Measurements from ENCODE around the gene S100A14. TPM values are rescaled to one million over a fixed set of nuclear protein-coding genes. Genes with fewer than 3 reads are reported as not detected.

S100A14 gene
- total RNA-seq, 1 experiment from 2014 or later = not detected

DNA sequence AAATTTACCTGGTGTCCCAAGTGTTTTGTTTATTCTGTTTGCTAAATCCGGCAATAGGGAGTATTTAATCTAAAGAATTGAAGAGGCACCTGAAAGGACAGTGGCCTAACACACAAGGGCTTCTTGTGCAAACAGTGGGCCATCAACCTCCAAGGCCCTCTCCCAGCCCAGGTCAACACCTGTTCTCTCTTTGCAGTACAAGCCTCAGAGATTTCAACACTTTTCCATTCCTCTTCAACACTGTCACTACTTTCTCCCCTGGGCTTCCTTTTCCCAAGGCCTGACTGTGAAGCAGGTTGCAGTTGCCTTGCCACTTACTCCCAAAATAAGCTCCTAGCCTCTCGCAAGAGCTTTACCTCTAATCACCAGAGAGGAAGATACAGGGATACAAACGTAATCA, 39.2 kb upstream of the S100A14 start:
- Histone ChIP-seq H3K4me3 (ENCODE audit: low read length) (no peak overlapping the region), H3K4me2 (ENCODE audit: low read depth, low read length, poor library complexity, severe bottlenecking) (no peak overlapping the region), H3K27ac (ENCODE audit: low read length) (no peak overlapping the region), H3K36me3 (ENCODE audit: insufficient read depth, low read length) (no peaks in the 10 kb centered on the region), H3K9me2 (replicated peaks; ENCODE audit: insufficient read depth, low read length) (no peaks in the 10 kb centered on the region), H2AFZ (ENCODE audit: low read length) (no peak overlapping the region), H4K20me1 (ENCODE audit: insufficient read depth, low read depth, low read length) (peaks cover 4% of the 10 kb centered on the region; the same call in 1 of the 2 replicates), H3K9me3 (ENCODE audit: low read length) (no peaks in the 10 kb centered on the region), H3K27me3 (ENCODE audit: low read length) (no peaks in the 10 kb centered on the region), H3K4me1 (ENCODE audit: low read length) (peaks cover 17% of the 10 kb centered on the region), H3K9ac (ENCODE audit: low read length) (no peak overlapping the region), H3K79me2 (ENCODE audit: low read length) (peaks cover 13% of the 10 kb centered on the region)
- no peak for DNase-seq

DNA sequence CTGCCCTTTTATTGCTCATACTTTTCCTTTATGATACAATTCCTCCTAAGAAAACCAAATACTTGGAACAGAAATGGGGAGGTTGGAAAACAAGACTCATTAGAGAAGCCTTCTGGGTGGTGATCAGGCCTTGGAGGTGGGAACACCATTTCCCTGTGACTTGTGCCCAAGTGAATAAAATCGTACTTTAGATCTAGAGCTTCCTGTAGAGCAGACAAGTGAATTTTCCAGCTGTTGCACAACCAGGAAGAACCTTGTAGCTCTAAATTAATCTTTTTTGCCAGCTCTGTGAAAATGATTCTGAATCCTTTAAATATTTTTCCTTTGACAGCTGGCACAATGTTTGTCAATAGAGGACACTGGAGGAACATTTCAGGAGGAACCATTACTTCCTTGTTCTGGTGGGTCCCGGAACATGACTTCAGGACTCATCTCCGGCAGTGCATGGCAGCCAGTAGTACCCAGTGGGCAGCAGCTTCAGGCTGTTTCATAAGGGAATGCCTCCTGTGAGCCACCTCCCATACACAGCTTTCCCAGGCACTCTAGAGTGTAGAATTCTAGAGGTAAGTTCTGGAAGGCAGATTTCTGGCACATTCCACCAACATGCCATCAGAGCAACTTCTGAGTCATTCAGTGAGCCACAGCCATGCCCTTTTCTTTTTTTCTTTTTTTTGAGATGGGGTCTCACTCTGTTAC, 36.8 kb upstream of the S100A14 start:
- Histone ChIP-seq H3K9me3 (ENCODE audit: low read length) (no peaks in the 10 kb centered on the region), H3K27me3 (ENCODE audit: low read length) (no peaks in the 10 kb centered on the region), H3K27ac (ENCODE audit: low read length) (no peak overlapping the region), H3K79me2 (ENCODE audit: low read length) (no peaks in the 10 kb centered on the region), H3K9me2 (replicated peaks; ENCODE audit: insufficient read depth, low read length) (no peaks in the 10 kb centered on the region), H2AFZ (ENCODE audit: low read length) (no peak overlapping the region), H3K4me2 (ENCODE audit: low read depth, low read length, poor library complexity, severe bottlenecking) (no peak overlapping the region), H3K36me3 (ENCODE audit: insufficient read depth, low read length) (no peaks in the 10 kb centered on the region), H3K4me1 (ENCODE audit: low read length) (peaks cover 3% of the 10 kb centered on the region), H4K20me1 (ENCODE audit: insufficient read depth, low read depth, low read length) (no peaks in the 10 kb centered on the region), H3K4me3 (ENCODE audit: low read length) (no peak overlapping the region), H3K9ac (ENCODE audit: low read length) (no peak overlapping the region)
- no peak for DNase-seq

DNA sequence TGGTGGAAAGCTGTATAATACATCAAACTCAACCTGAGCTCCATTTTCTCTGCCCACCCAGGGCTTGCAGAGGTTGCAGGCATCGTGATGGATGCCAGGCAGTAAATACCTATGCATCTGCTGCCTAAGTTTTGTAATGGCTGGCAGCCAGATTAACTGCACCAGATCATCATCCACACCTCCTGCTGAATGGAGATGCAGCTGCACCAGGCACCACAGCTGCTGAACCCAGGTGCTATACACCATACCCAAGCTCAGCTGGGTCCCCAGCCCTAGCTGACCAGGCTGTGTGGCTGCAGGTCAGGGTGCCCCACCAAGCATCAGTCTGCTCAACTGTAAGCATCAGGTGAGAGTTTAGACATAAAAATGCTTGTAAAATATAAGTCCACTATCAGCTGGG, 35.6 kb upstream of the S100A14 start:
- no peaks in the 10 kb centered on the region for H3K36me3 ChIP-seq (ENCODE audit: insufficient read depth, low read length)
- H3K4me1 ChIP-seq (ENCODE audit: low read length) = no peaks in the 10 kb centered on the region
- H3K79me2 ChIP-seq (ENCODE audit: low read length) = no peaks in the 10 kb centered on the region
- H3K27ac ChIP-seq (ENCODE audit: low read length) = no peak overlapping the region
- H3K9me3 ChIP-seq (ENCODE audit: low read length) = no peaks in the 10 kb centered on the region
- no peak for DNase-seq
- H3K9ac ChIP-seq (ENCODE audit: low read length) = no peak overlapping the region
- H3K27me3 ChIP-seq (ENCODE audit: low read length) = no peaks in the 10 kb centered on the region
- no peak overlapping the region for H3K4me2 ChIP-seq (ENCODE audit: low read depth, low read length, poor library complexity, severe bottlenecking)
- H4K20me1 ChIP-seq (ENCODE audit: insufficient read depth, low read depth, low read length) = no peaks in the 10 kb centered on the region
- H3K4me3 ChIP-seq (ENCODE audit: low read length) = no peak overlapping the region
- H3K9me2 ChIP-seq (replicated peaks; ENCODE audit: insufficient read depth, low read length) = no peaks in the 10 kb centered on the region
- H2AFZ ChIP-seq (ENCODE audit: low read length) = no peak overlapping the region

DNA sequence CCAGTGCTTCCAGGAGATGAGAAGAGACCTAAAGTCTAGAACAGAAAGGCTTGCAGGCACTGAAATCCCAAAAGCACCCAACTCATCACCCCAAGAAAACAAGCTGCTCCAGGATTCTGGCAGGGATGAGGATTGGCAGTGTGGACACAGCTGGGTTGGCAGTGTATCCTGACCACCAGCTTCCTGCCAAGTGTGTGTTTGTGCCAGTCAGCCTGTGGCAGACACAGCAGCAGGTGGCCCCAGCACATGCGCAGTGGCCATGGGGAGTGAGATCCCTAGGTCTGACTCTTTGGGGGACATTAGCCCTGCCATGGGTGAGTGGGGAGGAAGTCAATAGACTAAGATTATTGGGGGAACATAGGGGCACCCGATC, 33.7 kb upstream of the S100A14 start:
- Histone ChIP-seq H3K4me1 (ENCODE audit: low read length) (no peaks in the 10 kb centered on the region), H3K36me3 (ENCODE audit: insufficient read depth, low read length) (peaks cover 9% of the 10 kb centered on the region; the same call in 1 of the 2 replicates), H4K20me1 (ENCODE audit: insufficient read depth, low read depth, low read length) (no peaks in the 10 kb centered on the region), H3K27me3 (ENCODE audit: low read length) (no peaks in the 10 kb centered on the region), H3K79me2 (ENCODE audit: low read length) (no peaks in the 10 kb centered on the region), H3K4me3 (ENCODE audit: low read length) (no peak overlapping the region), H3K27ac (ENCODE audit: low read length) (no peak overlapping the region), H3K4me2 (ENCODE audit: low read depth, low read length, poor library complexity, severe bottlenecking) (no peak overlapping the region), H2AFZ (ENCODE audit: low read length) (no peak overlapping the region), H3K9me3 (ENCODE audit: low read length) (no peaks in the 10 kb centered on the region), H3K9ac (ENCODE audit: low read length) (no peak overlapping the region), H3K9me2 (replicated peaks; ENCODE audit: insufficient read depth, low read length) (no peaks in the 10 kb centered on the region)
- no peak for DNase-seq

DNA sequence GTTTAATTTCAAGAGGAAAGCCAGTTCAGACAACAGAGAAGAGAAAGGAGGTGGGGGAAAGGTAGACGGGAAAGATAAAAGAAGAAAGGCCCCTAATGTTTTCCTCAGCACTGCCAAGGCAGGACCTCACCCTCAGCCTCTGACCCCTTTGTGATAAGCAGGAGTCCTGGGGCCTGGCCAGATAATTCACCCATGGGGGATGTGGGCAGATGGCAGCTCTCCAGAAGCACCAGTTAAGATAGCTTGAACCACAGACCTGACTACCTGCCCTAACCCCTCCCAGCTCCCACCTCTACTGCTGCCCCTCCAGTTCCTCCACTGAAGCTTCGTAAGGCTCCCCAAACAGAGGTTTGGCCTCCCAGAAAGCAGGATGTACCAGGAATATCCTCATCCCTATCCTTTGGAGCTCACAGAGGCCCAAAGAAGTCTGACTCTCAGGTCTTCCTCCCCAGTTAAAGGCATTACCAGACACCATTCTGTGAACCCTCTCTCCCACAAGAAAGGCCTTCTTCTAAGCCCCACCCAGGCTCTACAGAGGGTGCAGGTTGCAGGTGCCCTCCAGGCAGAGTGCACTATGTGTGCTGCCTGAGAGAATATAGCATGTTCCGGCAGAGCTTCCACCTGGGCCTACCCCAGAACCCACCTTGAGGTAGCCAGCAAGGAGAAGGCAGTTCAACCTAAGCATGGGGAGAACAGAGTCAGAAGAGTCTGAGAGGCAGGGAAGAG, 33.2 kb upstream of the S100A14 start:
- no peak overlapping the region for H3K9ac ChIP-seq (ENCODE audit: low read length)

DNA sequence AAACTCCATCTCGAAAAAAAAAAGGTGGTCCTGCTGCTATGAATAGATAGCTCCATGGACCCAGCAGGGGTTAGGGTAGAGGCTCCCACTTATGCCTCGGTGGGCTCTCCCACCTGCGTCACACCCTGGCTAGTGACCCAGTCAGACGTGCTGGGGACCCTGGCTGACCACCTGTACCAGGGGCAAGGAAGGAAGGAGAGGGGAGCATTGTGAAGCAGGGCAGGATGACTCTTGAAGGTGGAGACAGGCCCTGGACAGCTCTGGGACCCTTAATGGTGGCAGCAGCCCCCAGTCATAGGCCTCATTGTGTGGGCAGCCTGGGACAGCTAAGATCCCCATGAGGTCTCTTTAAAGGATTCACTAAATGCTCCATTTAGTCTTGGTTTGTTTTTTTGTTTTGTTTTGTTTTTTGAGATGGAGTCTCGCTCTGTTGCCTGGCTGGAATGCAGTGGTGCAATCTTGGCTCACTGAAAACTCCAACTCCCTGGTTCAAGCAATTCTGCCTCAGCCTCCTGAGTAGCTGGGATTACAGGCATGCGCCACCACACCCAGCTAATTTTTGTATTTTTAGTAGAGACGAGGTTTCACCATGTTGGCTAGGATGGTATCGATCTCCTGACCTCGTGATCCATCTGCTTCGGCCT, 32.0 kb upstream of the S100A14 start:
- no peak overlapping the region for H3K9ac ChIP-seq (ENCODE audit: low read length)
- no peaks in the 10 kb centered on the region for H3K4me1 ChIP-seq (ENCODE audit: low read length)
- no peaks in the 10 kb centered on the region for H4K20me1 ChIP-seq (ENCODE audit: insufficient read depth, low read depth, low read length)
- H3K9me2 ChIP-seq (replicated peaks; ENCODE audit: insufficient read depth, low read length) = no peaks in the 10 kb centered on the region
- peaks cover 26% of the 10 kb centered on the region for H3K36me3 ChIP-seq (ENCODE audit: insufficient read depth, low read length)
- no peak overlapping the region for H3K4me2 ChIP-seq (ENCODE audit: low read depth, low read length, poor library complexity, severe bottlenecking)
- no peak overlapping the region for H3K4me3 ChIP-seq (ENCODE audit: low read length)
- no peaks in the 10 kb centered on the region for H3K9me3 ChIP-seq (ENCODE audit: low read length)
- no peaks in the 10 kb centered on the region for H3K27me3 ChIP-seq (ENCODE audit: low read length)
- H2AFZ ChIP-seq (ENCODE audit: low read length) = no peak overlapping the region
- DNase-seq = no peak
- H3K27ac ChIP-seq (ENCODE audit: low read length) = no peak overlapping the region
- no peaks in the 10 kb centered on the region for H3K79me2 ChIP-seq (ENCODE audit: low read length)

More for the DNA sequence above, 33.2 kb upstream of the S100A14 start:
- Histone ChIP-seq H2AFZ (ENCODE audit: low read length) (no peak overlapping the region), H3K9me3 (ENCODE audit: low read length) (no peaks in the 10 kb centered on the region), H3K4me3 (ENCODE audit: low read length) (no peak overlapping the region), H3K4me1 (ENCODE audit: low read length) (no peaks in the 10 kb centered on the region), H3K9me2 (replicated peaks; ENCODE audit: insufficient read depth, low read length) (no peaks in the 10 kb centered on the region), H3K27ac (ENCODE audit: low read length) (no peak overlapping the region), H3K4me2 (ENCODE audit: low read depth, low read length, poor library complexity, severe bottlenecking) (no peak overlapping the region), H4K20me1 (ENCODE audit: insufficient read depth, low read depth, low read length) (no peaks in the 10 kb centered on the region), H3K27me3 (ENCODE audit: low read length) (no peaks in the 10 kb centered on the region), H3K79me2 (ENCODE audit: low read length) (no peaks in the 10 kb centered on the region), H3K36me3 (ENCODE audit: insufficient read depth, low read length) (peaks cover 15% of the 10 kb centered on the region; the same call in 1 of the 2 replicates)
- no peak for DNase-seq

DNA sequence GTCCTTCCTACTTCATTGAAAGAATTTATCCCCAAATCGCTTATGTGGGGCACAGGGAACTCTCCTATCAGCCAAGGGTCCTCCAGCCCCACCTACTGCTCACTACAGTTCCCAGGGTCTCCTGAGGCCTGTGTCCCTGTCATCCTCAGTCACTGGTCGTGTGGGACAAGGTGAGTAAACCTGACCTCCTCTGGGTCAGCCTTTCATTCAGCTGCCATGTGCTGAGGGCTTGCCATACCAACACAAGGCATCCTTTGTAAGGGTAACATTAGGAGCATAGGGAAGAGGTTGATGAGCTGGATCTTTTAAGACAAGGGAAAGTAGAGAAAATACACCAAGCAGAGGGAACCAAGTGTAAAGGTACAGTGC, 31.2 kb upstream of the S100A14 start:
- Histone ChIP-seq H3K36me3 (ENCODE audit: insufficient read depth, low read length) (peaks cover 34% of the 10 kb centered on the region), H3K9me3 (ENCODE audit: low read length) (no peaks in the 10 kb centered on the region), H3K79me2 (ENCODE audit: low read length) (no peaks in the 10 kb centered on the region), H4K20me1 (ENCODE audit: insufficient read depth, low read depth, low read length) (no peaks in the 10 kb centered on the region), H3K4me1 (ENCODE audit: low read length) (no peaks in the 10 kb centered on the region), H3K9me2 (replicated peaks; ENCODE audit: insufficient read depth, low read length) (no peaks in the 10 kb centered on the region), H3K4me2 (ENCODE audit: low read depth, low read length, poor library complexity, severe bottlenecking) (no peak overlapping the region), H3K4me3 (ENCODE audit: low read length) (no peak overlapping the region), H3K27me3 (ENCODE audit: low read length) (no peaks in the 10 kb centered on the region), H2AFZ (ENCODE audit: low read length) (no peak overlapping the region), H3K9ac (ENCODE audit: low read length) (no peak overlapping the region), H3K27ac (ENCODE audit: low read length) (no peak overlapping the region)
- no peak for DNase-seq

DNA sequence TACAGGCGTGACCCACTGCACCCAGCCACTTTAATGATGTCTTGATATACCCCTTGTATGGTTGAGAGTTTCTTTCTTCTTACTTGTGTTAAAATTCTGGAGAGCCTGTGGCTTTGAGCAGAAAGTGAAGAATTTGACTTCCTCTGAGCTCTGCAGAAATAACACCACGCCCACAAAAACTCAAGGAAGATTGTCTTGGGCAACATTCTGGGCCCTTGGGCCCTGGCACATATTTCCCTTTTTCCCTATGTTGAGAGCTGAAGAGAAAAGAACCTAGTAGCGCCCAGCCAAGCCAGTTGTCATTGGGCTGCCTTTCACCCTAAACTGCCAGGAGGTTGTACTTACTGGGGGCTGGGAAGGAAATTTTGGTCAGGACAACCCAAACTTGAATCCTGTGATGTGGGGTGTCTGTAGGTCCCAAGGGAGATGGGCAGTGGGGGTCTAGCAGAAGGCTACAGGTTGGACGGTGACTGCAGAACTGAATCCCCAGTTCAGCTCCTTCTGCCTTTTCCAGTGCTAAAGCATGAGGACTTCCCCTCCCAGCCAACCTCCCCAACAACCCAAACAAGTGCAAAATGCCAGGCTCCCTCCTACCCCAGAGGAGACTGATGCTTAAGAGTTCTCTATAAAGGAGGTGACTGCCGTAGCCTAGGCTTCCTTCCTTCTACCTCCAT, 30.7 kb upstream of the S100A14 start:
- H3K4me2 ChIP-seq (ENCODE audit: low read depth, low read length, poor library complexity, severe bottlenecking) = no peak overlapping the region
- peaks cover 38% of the 10 kb centered on the region for H3K36me3 ChIP-seq (ENCODE audit: insufficient read depth, low read length)
- no peaks in the 10 kb centered on the region for H3K9me3 ChIP-seq (ENCODE audit: low read length)
- no peaks in the 10 kb centered on the region for H3K9me2 ChIP-seq (replicated peaks; ENCODE audit: insufficient read depth, low read length)
- H3K27ac ChIP-seq (ENCODE audit: low read length) = no peak overlapping the region
- no peaks in the 10 kb centered on the region for H3K4me1 ChIP-seq (ENCODE audit: low read length)
- H3K4me3 ChIP-seq (ENCODE audit: low read length) = no peak overlapping the region
- no peak overlapping the region for H2AFZ ChIP-seq (ENCODE audit: low read length)
- DNase-seq = no peak
- no peaks in the 10 kb centered on the region for H3K27me3 ChIP-seq (ENCODE audit: low read length)
- H3K9ac ChIP-seq (ENCODE audit: low read length) = no peak overlapping the region
- H4K20me1 ChIP-seq (ENCODE audit: insufficient read depth, low read depth, low read length) = 0 out of 2 replicates have a peak, but pooled peaks cover 4% of the 10 kb centered on the region
- H3K79me2 ChIP-seq (ENCODE audit: low read length) = no peaks in the 10 kb centered on the region

All from Karpas-422 (cell line).